Measurements from ENCODE around the gene CTDSP1. TPM values are rescaled to one million over a fixed set of nuclear protein-coding genes. Genes with fewer than 3 reads are reported as not detected.

Gene CTDSP1
- total RNA-seq, 1 donor from 2014 or later: 65.5 TPM

- no peak overlapping the region for H3K4me3 ChIP-seq (ENCODE audit: low read depth, low read length)
- TF ChIP-seq, protein P1, sequence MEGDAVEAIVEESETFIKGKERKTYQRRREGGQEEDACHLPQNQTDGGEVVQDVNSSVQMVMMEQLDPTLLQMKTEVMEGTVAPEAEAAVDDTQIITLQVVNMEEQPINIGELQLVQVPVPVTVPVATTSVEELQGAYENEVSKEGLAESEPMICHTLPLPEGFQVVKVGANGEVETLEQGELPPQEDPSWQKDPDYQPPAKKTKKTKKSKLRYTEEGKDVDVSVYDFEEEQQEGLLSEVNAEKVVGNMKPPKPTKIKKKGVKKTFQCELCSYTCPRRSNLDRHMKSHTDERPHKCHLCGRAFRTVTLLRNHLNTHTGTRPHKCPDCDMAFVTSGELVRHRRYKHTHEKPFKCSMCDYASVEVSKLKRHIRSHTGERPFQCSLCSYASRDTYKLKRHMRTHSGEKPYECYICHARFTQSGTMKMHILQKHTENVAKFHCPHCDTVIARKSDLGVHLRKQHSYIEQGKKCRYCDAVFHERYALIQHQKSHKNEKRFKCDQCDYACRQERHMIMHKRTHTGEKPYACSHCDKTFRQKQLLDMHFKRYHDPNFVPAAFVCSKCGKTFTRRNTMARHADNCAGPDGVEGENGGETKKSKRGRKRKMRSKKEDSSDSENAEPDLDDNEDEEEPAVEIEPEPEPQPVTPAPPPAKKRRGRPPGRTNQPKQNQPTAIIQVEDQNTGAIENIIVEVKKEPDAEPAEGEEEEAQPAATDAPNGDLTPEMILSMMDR (conservative IDR thresholded peaks at IDR 0.05; ENCODE audit: low read depth, low read length): no peak
- no peak for DNase-seq (ENCODE audit: low read depth)
Observed at GRCh38 chr2:218391202-218391601, 8.5 kb upstream of the CTDSP1 start.

DNA sequence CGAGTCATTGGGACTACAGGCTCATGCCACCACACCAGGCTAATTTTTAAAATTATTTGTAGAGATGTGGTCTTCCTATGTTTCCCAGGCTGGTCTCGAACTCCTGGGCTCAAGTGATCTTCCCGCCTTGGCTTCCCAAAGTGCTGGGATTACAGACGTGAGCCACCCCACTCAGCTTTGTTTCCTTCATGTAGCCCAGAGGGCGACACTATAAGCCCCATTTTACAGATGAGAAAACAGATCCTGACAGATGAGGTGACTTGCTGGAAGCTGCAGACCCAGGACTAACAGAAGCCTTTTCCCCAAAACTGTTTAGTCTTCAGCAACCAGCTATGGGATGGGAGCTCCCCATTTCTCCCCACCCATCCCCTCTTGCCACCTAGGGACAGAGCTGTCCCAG, 7.2 kb upstream of the CTDSP1 start:
- no peak overlapping the region for H3K4me3 ChIP-seq (ENCODE audit: low read depth, low read length)
- TF ChIP-seq, protein P1 (conservative IDR thresholded peaks at IDR 0.05; ENCODE audit: low read depth, low read length): no peak
- DNase-seq (ENCODE audit: low read depth): no peak

DNA sequence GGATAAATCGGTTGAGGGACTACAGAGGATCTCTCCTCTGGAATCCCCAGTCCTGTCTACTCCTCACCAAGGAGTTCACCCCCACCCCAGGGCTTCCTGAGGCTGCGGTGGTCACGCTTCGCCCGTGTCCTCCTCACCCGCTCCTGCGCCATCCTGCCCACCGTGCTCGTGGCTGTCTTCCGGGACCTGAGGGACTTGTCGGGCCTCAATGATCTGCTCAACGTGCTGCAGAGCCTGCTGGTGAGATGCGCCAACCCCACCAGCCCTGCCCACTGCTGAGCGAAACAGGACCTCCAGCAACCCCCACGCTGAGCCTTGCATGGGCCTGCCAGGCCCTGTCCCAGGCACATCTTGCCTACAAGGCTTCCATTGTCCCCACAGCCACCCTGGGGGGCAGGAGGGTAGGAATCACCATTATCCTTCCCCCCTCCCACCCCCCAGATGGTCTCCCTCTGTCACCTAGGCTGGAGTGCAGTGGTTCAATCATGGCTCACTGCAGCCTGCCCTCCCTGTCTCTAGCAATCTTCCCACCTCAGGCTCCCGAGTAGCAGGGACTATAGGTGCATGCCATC, 6.7 kb upstream of the CTDSP1 start:
- no peak overlapping the region for H3K4me3 ChIP-seq (ENCODE audit: low read depth, low read length)
- TF ChIP-seq, protein P1 (conservative IDR thresholded peaks at IDR 0.05; ENCODE audit: low read depth, low read length): no peak
- DNase-seq (ENCODE audit: low read depth): no peak

DNA sequence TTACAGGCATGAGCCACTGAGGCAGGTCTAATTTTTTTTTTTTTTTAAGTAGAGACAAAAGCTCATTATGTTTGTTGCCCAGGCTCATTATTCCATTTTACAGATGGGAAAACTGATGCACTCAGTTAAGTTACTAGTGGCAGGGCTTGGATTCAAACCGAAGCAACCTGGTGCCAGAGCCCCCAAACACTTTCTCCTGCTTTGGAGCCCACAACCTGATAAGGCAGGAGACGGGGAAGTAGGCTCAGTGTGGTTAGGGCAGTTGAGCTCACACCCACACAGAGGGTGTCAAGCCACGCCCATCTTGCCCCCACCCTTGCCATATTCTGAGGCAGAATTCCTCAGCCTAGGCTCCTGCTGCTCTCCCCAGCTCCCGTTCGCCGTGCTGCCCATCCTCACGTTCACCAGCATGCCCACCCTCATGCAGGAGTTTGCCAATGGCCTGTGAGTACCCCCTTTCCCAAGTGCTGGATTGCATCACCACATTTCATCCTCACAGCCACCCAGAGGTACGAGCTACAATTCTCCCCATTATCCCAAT, 5.8 kb upstream of the CTDSP1 start:
- H3K4me3 ChIP-seq (ENCODE audit: low read depth, low read length): no peak overlapping the region
- TF ChIP-seq, protein P1 (conservative IDR thresholded peaks at IDR 0.05; ENCODE audit: low read depth, low read length): no peak
- DNase-seq (ENCODE audit: low read depth): no peak

DNA sequence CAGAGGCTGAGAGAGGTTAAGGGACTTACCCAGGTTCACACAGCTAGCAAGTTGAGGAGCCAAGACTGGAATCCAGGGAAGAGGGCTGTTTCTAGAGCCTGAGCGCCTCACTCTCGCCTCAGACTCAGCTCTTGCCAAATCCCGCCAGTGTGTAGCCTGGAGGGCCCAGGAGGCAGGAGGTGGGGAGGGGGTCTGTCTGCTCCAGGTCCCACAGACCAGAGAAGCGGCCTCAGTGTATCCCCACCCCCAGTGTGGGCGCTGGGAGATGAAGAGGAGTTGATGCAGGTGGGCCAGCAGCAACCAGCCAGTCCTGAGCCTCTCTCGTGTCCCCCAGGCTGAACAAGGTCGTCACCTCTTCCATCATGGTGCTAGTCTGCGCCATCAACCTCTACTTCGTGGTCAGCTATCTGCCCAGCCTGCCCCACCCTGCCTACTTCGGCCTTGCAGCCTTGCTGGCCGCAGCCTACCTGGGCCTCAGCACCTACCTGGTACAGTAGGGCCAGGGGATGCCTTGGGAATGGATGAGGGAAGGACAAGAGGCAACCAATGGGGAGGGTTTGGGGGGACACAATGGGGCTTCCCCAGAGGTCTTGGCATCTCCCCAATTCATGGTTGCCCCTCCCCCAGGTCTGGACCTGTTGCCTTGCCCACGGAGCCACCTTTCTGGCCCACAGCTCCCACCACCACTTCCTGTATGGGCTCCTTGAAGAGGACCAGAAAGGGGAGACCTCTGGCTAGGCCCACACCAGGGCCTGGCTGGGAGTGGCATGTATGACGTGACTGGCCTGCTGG, 5.2 kb upstream of the CTDSP1 start:
- no peak overlapping the region for H3K4me3 ChIP-seq (ENCODE audit: low read depth, low read length)
- TF ChIP-seq, protein P1 (conservative IDR thresholded peaks at IDR 0.05; ENCODE audit: low read depth, low read length): no peak
- no peak for DNase-seq (ENCODE audit: low read depth)

DNA sequence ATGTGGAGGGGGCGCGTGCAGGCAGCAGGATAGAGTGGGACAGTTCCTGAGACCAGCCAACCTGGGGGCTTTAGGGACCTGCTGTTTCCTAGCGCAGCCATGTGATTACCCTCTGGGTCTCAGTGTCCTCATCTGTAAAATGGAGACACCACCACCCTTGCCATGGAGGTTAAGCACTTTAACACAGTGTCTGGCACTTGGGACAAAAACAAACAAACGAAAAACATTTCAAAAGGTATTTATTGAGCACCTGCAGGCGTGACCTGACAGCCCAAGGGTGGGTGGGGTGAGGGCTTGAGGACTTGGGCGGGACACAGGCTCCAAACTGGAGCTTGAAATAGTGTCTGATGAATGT, 4.6 kb upstream of the CTDSP1 start:
- no peak for DNase-seq (ENCODE audit: low read depth)
- TF ChIP-seq, protein P1 (conservative IDR thresholded peaks at IDR 0.05; ENCODE audit: low read depth, low read length): no peak
- H3K4me3 ChIP-seq (ENCODE audit: low read depth, low read length): no peak overlapping the region
